Measurements from ENCODE around the gene ZNF609.

The ZNF609 gene

GRCh38 chr15:64645995-64646394, 185.6 kb downstream of the ZNF609 start:
- no peak overlapping the region for H3K4me2 ChIP-seq (ENCODE audit: low read length)
- H3K9me3 ChIP-seq (ENCODE audit: insufficient read depth, low read length), result no peaks in the 10 kb centered on the region
- peaks cover 1% of the 10 kb centered on the region for H3K4me1 ChIP-seq (ENCODE audit: low read length)
- no peak overlapping the region for H3K27ac ChIP-seq (ENCODE audit: low read length)
- no peaks in the 10 kb centered on the region for H4K20me1 ChIP-seq (ENCODE audit: insufficient read depth, low read length)
- no peak overlapping the region for H3K4me3 ChIP-seq (ENCODE audit: low read length)
- no peak overlapping the region for H3K9ac ChIP-seq (ENCODE audit: low read length)
- H3K79me2 ChIP-seq (ENCODE audit: low read length), result no peaks in the 10 kb centered on the region
- H2AFZ ChIP-seq (ENCODE audit: low read depth, low read length), result no peak overlapping the region
- no peaks in the 10 kb centered on the region for H3K36me3 ChIP-seq (replicated peaks; ENCODE audit: low read depth, low read length)
- no peak for TF ChIP-seq EZH2phosphoT487 (IDR thresholded peaks at IDR 0.05; ENCODE audit: low read depth)
- TF ChIP-seq CTCF (IDR thresholded peaks at IDR 0.05; ENCODE audit: low read depth, low read length), result no peak
- no peaks in the 10 kb centered on the region for H3K27me3 ChIP-seq (ENCODE audit: low read depth, low read length)

- H3K27me3 ChIP-seq (ENCODE audit: low read depth, low read length), result no peaks in the 10 kb centered on the region
- H2AFZ ChIP-seq (ENCODE audit: low read depth, low read length), result no peak overlapping the region
- no peaks in the 10 kb centered on the region for H3K79me2 ChIP-seq (ENCODE audit: low read length)
- H3K4me3 ChIP-seq (ENCODE audit: low read length), result no peak overlapping the region
- no peak for TF ChIP-seq EZH2phosphoT487 (IDR thresholded peaks at IDR 0.05; ENCODE audit: low read depth)
- H4K20me1 ChIP-seq (ENCODE audit: insufficient read depth, low read length), result peaks cover 7% of the 10 kb centered on the region
- H3K4me2 ChIP-seq (ENCODE audit: low read length), result no peak overlapping the region
- H3K9me3 ChIP-seq (ENCODE audit: insufficient read depth, low read length), result no peaks in the 10 kb centered on the region
- H3K36me3 ChIP-seq (replicated peaks; ENCODE audit: low read depth, low read length), result no peaks in the 10 kb centered on the region
- H3K4me1 ChIP-seq (ENCODE audit: low read length), result peaks cover 12% of the 10 kb centered on the region
- H3K27ac ChIP-seq (ENCODE audit: low read length), result no peak overlapping the region
- H3K9ac ChIP-seq (ENCODE audit: low read length), result no peak overlapping the region
Observed at GRCh38 chr15:64647367-64647766, 187.0 kb downstream of the ZNF609 start.

- Histone ChIP-seq H3K9ac (ENCODE audit: low read length) (no peak overlapping the region), H3K4me2 (ENCODE audit: low read length) (no peak overlapping the region), H3K27me3 (ENCODE audit: low read depth, low read length) (no peaks in the 10 kb centered on the region), H3K9me3 (ENCODE audit: insufficient read depth, low read length) (no peaks in the 10 kb centered on the region), H3K4me1 (ENCODE audit: low read length) (peaks cover 12% of the 10 kb centered on the region), H4K20me1 (ENCODE audit: insufficient read depth, low read length) (peaks cover 7% of the 10 kb centered on the region), H2AFZ (ENCODE audit: low read depth, low read length) (no peak overlapping the region), H3K27ac (ENCODE audit: low read length) (no peak overlapping the region), H3K79me2 (ENCODE audit: low read length) (no peaks in the 10 kb centered on the region), H3K36me3 (replicated peaks; ENCODE audit: low read depth, low read length) (no peaks in the 10 kb centered on the region), H3K4me3 (ENCODE audit: low read length) (no peak overlapping the region)
- TF ChIP-seq CTCF (IDR thresholded peaks at IDR 0.05; ENCODE audit: low read depth, low read length), result no peak
- no peak for TF ChIP-seq EZH2phosphoT487 (IDR thresholded peaks at IDR 0.05; ENCODE audit: low read depth)
Observed at GRCh38 chr15:64650552-64650951, 190.2 kb downstream of the ZNF609 start.

GRCh38 chr15:64651601-64652191, 191.3 kb downstream of the ZNF609 start:
- Histone ChIP-seq H3K9ac (ENCODE audit: low read length) (no peak overlapping the region), H3K27me3 (ENCODE audit: low read depth, low read length) (no peaks in the 10 kb centered on the region), H3K4me2 (ENCODE audit: low read length) (peak overlapping the region; percentile 54), H3K9me3 (ENCODE audit: insufficient read depth, low read length) (no peaks in the 10 kb centered on the region), H3K4me3 (ENCODE audit: low read length) (no peak overlapping the region), H3K4me1 (ENCODE audit: low read length) (peaks cover 12% of the 10 kb centered on the region), H3K79me2 (ENCODE audit: low read length) (no peaks in the 10 kb centered on the region), H2AFZ (ENCODE audit: low read depth, low read length) (no peak overlapping the region), H4K20me1 (ENCODE audit: insufficient read depth, low read length) (peaks cover 7% of the 10 kb centered on the region), H3K36me3 (replicated peaks; ENCODE audit: low read depth, low read length) (no peaks in the 10 kb centered on the region), H3K27ac (ENCODE audit: low read length) (no peak overlapping the region)
- no peak for TF ChIP-seq CTCF (IDR thresholded peaks at IDR 0.05; ENCODE audit: low read depth, low read length)
- no peak for TF ChIP-seq EZH2phosphoT487 (IDR thresholded peaks at IDR 0.05; ENCODE audit: low read depth)
